ENCODE results near the gene DENND2C. TPM values are rescaled to one million over a fixed set of nuclear protein-coding genes. Genes with fewer than 3 reads are reported as not detected.

Gene DENND2C
- total and polyA plus RNA-seq, 7 donors, result 0.23 to 4.7 (median 1.9) TPM

DNA sequence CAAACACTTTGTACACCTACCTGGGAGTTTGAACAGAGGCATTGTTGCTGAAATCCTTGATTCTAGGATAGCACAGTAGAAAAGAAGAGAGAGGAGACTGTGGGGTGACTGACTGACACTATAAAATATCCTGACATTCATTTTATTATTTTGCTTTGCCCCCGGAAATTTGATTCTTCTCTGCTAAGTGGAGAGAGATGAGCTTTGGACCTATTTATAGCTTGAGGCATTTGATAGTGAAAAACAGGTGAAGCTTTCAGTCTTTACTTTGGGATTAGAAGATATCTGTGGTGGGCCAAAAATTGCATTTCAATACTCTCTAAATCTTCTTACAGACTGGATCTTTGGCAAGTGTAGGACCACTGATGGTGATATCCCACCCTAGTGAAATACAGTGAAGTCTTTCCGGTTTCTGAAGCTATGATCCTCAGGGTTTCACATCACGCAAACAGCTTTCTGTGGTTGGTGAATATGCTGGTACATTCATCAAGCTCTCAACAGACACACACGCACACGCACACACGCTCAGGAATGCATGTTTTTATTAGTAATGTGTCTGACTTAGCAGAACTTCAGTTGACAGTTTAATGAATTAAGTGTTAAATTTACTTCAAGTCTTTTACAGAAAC lies 25.7 kb upstream of the DENND2C start, which contains the start of gene AMPD1:
Gene AMPD1 (minus strand): TSS at position 117 of the 629 bp plus-strand sequence. CDS start 75 bp downstream, at position 42.
- Histone ChIP-seq H3K27ac (no peak within 1 kb of the TSS), H3K36me3 (no peaks in the 10 kb centered on the region), H3K9me3 (no peaks in the 10 kb centered on the region), H3K4me1 (no peaks in the 10 kb centered on the region), H3K4me3 (no peak within 1 kb of the TSS), H3K27me3 (no peaks in the 10 kb centered on the region)
- DNase-seq, result no peak
- intact Hi-C loops (cut with DNase I), result no loop called here
- WGBS, 2 donors, result 73 to 74% methylated on average over 6 of the region's 6 CpGs
- TF ChIP-seq, protein P1, sequence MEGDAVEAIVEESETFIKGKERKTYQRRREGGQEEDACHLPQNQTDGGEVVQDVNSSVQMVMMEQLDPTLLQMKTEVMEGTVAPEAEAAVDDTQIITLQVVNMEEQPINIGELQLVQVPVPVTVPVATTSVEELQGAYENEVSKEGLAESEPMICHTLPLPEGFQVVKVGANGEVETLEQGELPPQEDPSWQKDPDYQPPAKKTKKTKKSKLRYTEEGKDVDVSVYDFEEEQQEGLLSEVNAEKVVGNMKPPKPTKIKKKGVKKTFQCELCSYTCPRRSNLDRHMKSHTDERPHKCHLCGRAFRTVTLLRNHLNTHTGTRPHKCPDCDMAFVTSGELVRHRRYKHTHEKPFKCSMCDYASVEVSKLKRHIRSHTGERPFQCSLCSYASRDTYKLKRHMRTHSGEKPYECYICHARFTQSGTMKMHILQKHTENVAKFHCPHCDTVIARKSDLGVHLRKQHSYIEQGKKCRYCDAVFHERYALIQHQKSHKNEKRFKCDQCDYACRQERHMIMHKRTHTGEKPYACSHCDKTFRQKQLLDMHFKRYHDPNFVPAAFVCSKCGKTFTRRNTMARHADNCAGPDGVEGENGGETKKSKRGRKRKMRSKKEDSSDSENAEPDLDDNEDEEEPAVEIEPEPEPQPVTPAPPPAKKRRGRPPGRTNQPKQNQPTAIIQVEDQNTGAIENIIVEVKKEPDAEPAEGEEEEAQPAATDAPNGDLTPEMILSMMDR (IDR thresholded peaks at IDR 0.05), result no peak
- TF ChIP-seq EP300 (IDR thresholded peaks at IDR 0.05), result no peak
- TF ChIP-seq POLR2AphosphoS5 (IDR thresholded peaks at IDR 0.05), result no peak
- no peak for TF ChIP-seq POLR2A (IDR thresholded peaks at IDR 0.05)

DNA sequence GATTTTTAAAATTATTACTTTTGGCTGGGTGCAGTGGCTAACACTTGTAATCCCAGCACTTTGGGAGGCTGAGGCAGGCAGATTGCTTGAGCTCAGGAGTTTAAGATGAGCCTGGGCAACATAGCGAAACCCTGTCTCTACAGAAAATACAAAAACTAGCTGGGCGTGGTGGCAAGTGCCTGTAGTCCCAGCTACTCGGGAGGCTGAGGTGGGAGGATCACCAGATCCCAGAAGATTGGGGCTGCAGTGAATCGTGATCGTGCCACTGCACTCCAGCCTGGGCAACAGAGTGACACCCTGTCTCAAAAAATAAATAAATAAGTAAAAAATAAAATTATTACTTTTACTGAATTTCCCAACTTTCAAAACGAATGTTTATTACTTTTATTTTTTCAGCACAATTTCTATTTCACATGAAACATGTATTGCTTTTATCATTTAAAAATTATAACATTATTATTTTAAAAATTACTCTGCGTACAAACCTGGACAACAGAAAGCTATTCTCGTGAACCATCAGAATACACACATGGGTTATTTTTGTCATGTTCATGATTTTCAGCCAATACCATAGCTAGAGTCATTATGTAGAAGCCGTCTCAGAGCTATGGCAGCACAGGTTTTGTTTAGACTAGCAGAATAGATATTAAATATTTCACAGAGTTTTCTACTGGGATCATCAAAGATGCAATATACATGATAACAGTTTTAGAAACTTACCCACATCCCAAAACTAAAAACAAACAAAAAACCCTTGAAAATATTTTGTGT lies 24.9 kb upstream of the DENND2C start:
- Histone ChIP-seq H3K4me1 (no peaks in the 10 kb centered on the region), H3K36me3 (no peaks in the 10 kb centered on the region), H3K4me3 (no peak overlapping the region), H3K9me3 (no peaks in the 10 kb centered on the region), H3K27me3 (no peaks in the 10 kb centered on the region), H3K27ac (no peak overlapping the region)
- intact Hi-C loops (cut with DNase I), result no loop called here
- DNase-seq, result no peak
- WGBS, 2 donors, result 85 to 87% methylated on average over 9 of the region's 9 CpGs
- TF ChIP-seq POLR2A (IDR thresholded peaks at IDR 0.05), result no peak
- TF ChIP-seq, protein P1 (IDR thresholded peaks at IDR 0.05), result no peak
- TF ChIP-seq POLR2AphosphoS5 (IDR thresholded peaks at IDR 0.05), result no peak
- TF ChIP-seq EP300 (IDR thresholded peaks at IDR 0.05), result no peak

DNA sequence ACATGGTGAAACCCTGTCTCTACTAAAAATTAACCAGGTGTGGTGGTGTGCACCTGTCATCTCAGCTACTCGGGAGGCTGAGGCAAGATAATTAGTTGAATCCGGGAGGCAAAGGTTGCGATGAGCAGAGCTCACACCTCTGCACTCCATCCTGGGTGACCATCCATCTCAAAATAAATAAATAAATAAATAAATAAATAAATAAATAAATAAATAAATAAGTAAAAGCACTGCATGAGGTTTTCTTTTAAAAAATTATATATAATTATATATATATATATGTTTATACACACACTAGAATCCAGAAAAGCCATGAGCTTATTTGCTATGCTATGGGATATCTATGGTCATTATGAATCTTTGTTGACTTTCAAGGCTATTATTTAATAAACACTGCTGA lies 23.1 kb upstream of the DENND2C start:
- Histone ChIP-seq H3K36me3 (no peaks in the 10 kb centered on the region), H3K9me3 (no peaks in the 10 kb centered on the region), H3K4me3 (no peak overlapping the region), H3K27ac (no peak overlapping the region), H3K4me1 (no peaks in the 10 kb centered on the region), H3K27me3 (no peaks in the 10 kb centered on the region)
- no peak for DNase-seq
- TF ChIP-seq EP300 (IDR thresholded peaks at IDR 0.05) (no peak), POLR2A (IDR thresholded peaks at IDR 0.05) (no peak), POLR2AphosphoS5 (IDR thresholded peaks at IDR 0.05) (no peak)
- TF ChIP-seq, protein P1 (IDR thresholded peaks at IDR 0.05), result no peak
- intact Hi-C loops (cut with DNase I), result no loop called here
- 88 to 97% methylated on average over 3 of the region's 3 CpGs for WGBS, 2 donors

DNA sequence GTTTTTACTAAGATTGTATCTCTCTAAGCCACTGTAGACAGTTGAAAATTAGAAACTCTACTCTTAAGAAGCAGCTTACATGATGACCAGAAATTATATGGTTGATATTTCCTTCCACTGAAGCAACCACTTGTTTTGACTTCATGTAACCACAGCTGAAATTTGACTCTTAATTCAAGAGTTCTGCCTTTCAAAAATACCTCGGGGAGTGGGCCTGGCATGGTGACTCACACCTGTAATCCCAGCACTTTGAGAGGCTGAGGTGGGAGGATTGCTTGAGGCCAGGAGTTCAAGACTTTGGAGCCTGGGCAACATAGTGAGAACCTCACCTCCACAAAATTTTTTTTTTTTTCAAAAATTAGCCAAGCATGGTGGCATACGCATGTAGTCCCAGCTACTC lies 21.2 kb upstream of the DENND2C start:
- WGBS, 2 donors, result 81 to 87% methylated on average over 2 of the region's 2 CpGs
- DNase-seq, result no peak
- Histone ChIP-seq H3K4me3 (no peak overlapping the region), H3K4me1 (no peaks in the 10 kb centered on the region), H3K36me3 (no peaks in the 10 kb centered on the region), H3K27me3 (no peaks in the 10 kb centered on the region), H3K9me3 (no peaks in the 10 kb centered on the region), H3K27ac (no peak overlapping the region)
- TF ChIP-seq POLR2A (IDR thresholded peaks at IDR 0.05), result no peak
- TF ChIP-seq, protein P1 (IDR thresholded peaks at IDR 0.05), result no peak
- no peak for TF ChIP-seq EP300 (IDR thresholded peaks at IDR 0.05)
- TF ChIP-seq POLR2AphosphoS5 (IDR thresholded peaks at IDR 0.05), result no peak
- intact Hi-C loops (cut with DNase I), result no loop called here

Data from sigmoid colon (tissue), 7 donors.